Measurements from ENCODE around the gene ZNF283.

Gene ZNF283

GRCh38 chr19:43797556-43797955 lies 29.6 kb upstream of the ZNF283 start:
- no peak overlapping the region for H4K8ac ChIP-seq (ENCODE audit: low read depth, low read length)
- H2BK15ac ChIP-seq (ENCODE audit: low read length): no peak overlapping the region
- no peak overlapping the region for H2BK12ac ChIP-seq (ENCODE audit: low read length)
- H3K18ac ChIP-seq (ENCODE audit: low read length): peak overlapping the region; percentile 33
- no CpG with 5 or more reads among the region's 7 CpGs for WGBS, 2 donors (ENCODE audit: extremely low coverage in 2 of 2, insufficient read length in 2 of 2, insufficient replicate concordance in 1 of 2)
- H3K9ac ChIP-seq (ENCODE audit: low read depth, low read length, poor library complexity): no peak overlapping the region
- peaks cover 5% of the 10 kb centered on the region in 2 donors for H3K4me1 ChIP-seq (ENCODE audit: control insufficient read depth in 2 of 2, insufficient read depth in 1 of 2, low read depth in 1 of 2, low read length in 2 of 2)
- H2AK5ac ChIP-seq (ENCODE audit: low read depth, low read length): no peak overlapping the region
- no peak overlapping the region for H2BK120ac ChIP-seq (ENCODE audit: low read depth, low read length)
- peak overlapping the region; percentile 68 for H3K23ac ChIP-seq (ENCODE audit: low read depth, low read length, poor library complexity)
- H2AFZ ChIP-seq (ENCODE audit: low read length): no peak overlapping the region
- peaks cover 2 to 59% (median 36%) of the 10 kb centered on the region in 3 experiments for H3K27me3 ChIP-seq (ENCODE audit: control insufficient read depth in 3 of 3, insufficient read depth in 3 of 3, low read depth in 1 of 3, low read length in 3 of 3)
- H3K9me3 ChIP-seq (replicated peaks in 1 of 2; ENCODE audit: control insufficient read depth in 2 of 2, insufficient read depth in 1 of 2, low read depth in 1 of 2, low read length in 2 of 2): peaks cover 0 to 9% of the 10 kb centered on the region in 2 donors
- H3K4ac ChIP-seq (ENCODE audit: low read length): no peak overlapping the region
- H3K4me3 ChIP-seq (ENCODE audit: low read length in 2 of 2): no peak overlapping the region
- no peak overlapping the region for H2BK5ac ChIP-seq (ENCODE audit: low read length)
- no peak overlapping the region for H4K91ac ChIP-seq (ENCODE audit: low read depth, low read length, poor library complexity)
- no peak for DNase-seq (ENCODE audit: low spot score)
- no peak overlapping the region for H3K14ac ChIP-seq (ENCODE audit: low read length)
- no peak overlapping the region for H3K27ac ChIP-seq (replicated peaks; ENCODE audit: low read length)
- H3K79me1 ChIP-seq (ENCODE audit: low read depth, low read length): no peaks in the 10 kb centered on the region
- H3K36me3 ChIP-seq (replicated peaks in 1 of 2; ENCODE audit: control insufficient read depth in 2 of 2, insufficient read depth in 2 of 2, low read length in 2 of 2): no peaks in the 10 kb centered on the region
- H3K4me2 ChIP-seq (ENCODE audit: insufficient read depth, low read length, poor library complexity, severe bottlenecking): no peak overlapping the region

GRCh38 chr19:43798026-43798545 lies 29.0 kb upstream of the ZNF283 start:
- Histone ChIP-seq H3K14ac (ENCODE audit: low read length) (no peak overlapping the region), H2BK120ac (ENCODE audit: low read depth, low read length) (no peak overlapping the region), H2BK5ac (ENCODE audit: low read length) (no peak overlapping the region), H3K79me1 (ENCODE audit: low read depth, low read length) (no peaks in the 10 kb centered on the region), H4K91ac (ENCODE audit: low read depth, low read length, poor library complexity) (no peak overlapping the region), H2BK15ac (ENCODE audit: low read length) (peak overlapping the region; percentile 25), H3K18ac (ENCODE audit: low read length) (peak overlapping the region; percentile 15), H4K8ac (ENCODE audit: low read depth, low read length) (no peak overlapping the region), H3K36me3 (replicated peaks in 1 of 2; ENCODE audit: control insufficient read depth in 2 of 2, insufficient read depth in 2 of 2, low read length in 2 of 2) (no peaks in the 10 kb centered on the region), H3K4me1 (ENCODE audit: control insufficient read depth in 2 of 2, insufficient read depth in 1 of 2, low read depth in 1 of 2, low read length in 2 of 2) (peaks cover 5% of the 10 kb centered on the region in 2 donors), H2AK5ac (ENCODE audit: low read depth, low read length) (no peak overlapping the region), H3K27me3 (ENCODE audit: control insufficient read depth in 3 of 3, insufficient read depth in 3 of 3, low read depth in 1 of 3, low read length in 3 of 3) (peaks cover 2 to 59% (median 35%) of the 10 kb centered on the region in 3 experiments), H3K9ac (ENCODE audit: low read depth, low read length, poor library complexity) (no peak overlapping the region), H3K4ac (ENCODE audit: low read length) (no peak overlapping the region), H3K4me3 (ENCODE audit: low read length in 2 of 2) (peak overlapping the region; percentile 36 to 72), H2BK12ac (ENCODE audit: low read length) (no peak overlapping the region), H2AFZ (ENCODE audit: low read length) (peak overlapping the region; percentile 89), H3K9me3 (replicated peaks in 1 of 2; ENCODE audit: control insufficient read depth in 2 of 2, insufficient read depth in 1 of 2, low read depth in 1 of 2, low read length in 2 of 2) (peaks cover 0 to 9% of the 10 kb centered on the region in 2 donors), H3K27ac (replicated peaks; ENCODE audit: low read length) (no peak overlapping the region), H3K4me2 (ENCODE audit: insufficient read depth, low read length, poor library complexity, severe bottlenecking) (peak overlapping the region; percentile 66), H3K23ac (ENCODE audit: low read depth, low read length, poor library complexity) (peak overlapping the region; percentile 68)
- WGBS, 2 donors (ENCODE audit: extremely low coverage in 2 of 2, insufficient read length in 2 of 2, insufficient replicate concordance in 1 of 2): no CpG with 5 or more reads among the region's 5 CpGs
- no peak for DNase-seq (ENCODE audit: low spot score)

- no peak overlapping the region for H4K91ac ChIP-seq (ENCODE audit: low read depth, low read length, poor library complexity)
- peak overlapping the region; percentile 25 for H2BK15ac ChIP-seq (ENCODE audit: low read length)
- H3K36me3 ChIP-seq (replicated peaks in 1 of 2; ENCODE audit: control insufficient read depth in 2 of 2, insufficient read depth in 2 of 2, low read length in 2 of 2): no peaks in the 10 kb centered on the region
- DNase-seq (ENCODE audit: low spot score): no peak
- H3K18ac ChIP-seq (ENCODE audit: low read length): peak overlapping the region; percentile 15
- H3K23ac ChIP-seq (ENCODE audit: low read depth, low read length, poor library complexity): peak overlapping the region; percentile 68
- peak overlapping the region; percentile 60 for H3K9ac ChIP-seq (ENCODE audit: low read depth, low read length, poor library complexity)
- H3K4me3 ChIP-seq (ENCODE audit: low read length in 2 of 2): peak overlapping the region; percentile 36 to 72
- no CpG with 5 or more reads among the region's 70 CpGs for WGBS, 2 donors (ENCODE audit: extremely low coverage in 2 of 2, insufficient read length in 2 of 2, insufficient replicate concordance in 1 of 2)
- no peaks in the 10 kb centered on the region for H3K79me1 ChIP-seq (ENCODE audit: low read depth, low read length)
- H3K4me2 ChIP-seq (ENCODE audit: insufficient read depth, low read length, poor library complexity, severe bottlenecking): peak overlapping the region; percentile 66
- peak overlapping the region; percentile 89 for H2AFZ ChIP-seq (ENCODE audit: low read length)
- no peak overlapping the region for H2BK120ac ChIP-seq (ENCODE audit: low read depth, low read length)
- H2BK5ac ChIP-seq (ENCODE audit: low read length): no peak overlapping the region
- H3K14ac ChIP-seq (ENCODE audit: low read length): peak overlapping the region; percentile 49
- no peak overlapping the region for H2AK5ac ChIP-seq (ENCODE audit: low read depth, low read length)
- peaks cover 2 to 58% (median 33%) of the 10 kb centered on the region in 3 experiments for H3K27me3 ChIP-seq (ENCODE audit: control insufficient read depth in 3 of 3, insufficient read depth in 3 of 3, low read depth in 1 of 3, low read length in 3 of 3)
- H3K4ac ChIP-seq (ENCODE audit: low read length): no peak overlapping the region
- H3K9me3 ChIP-seq (replicated peaks in 1 of 2; ENCODE audit: control insufficient read depth in 2 of 2, insufficient read depth in 1 of 2, low read depth in 1 of 2, low read length in 2 of 2): peaks cover 0 to 9% of the 10 kb centered on the region in 2 donors
- H3K4me1 ChIP-seq (ENCODE audit: control insufficient read depth in 2 of 2, insufficient read depth in 1 of 2, low read depth in 1 of 2, low read length in 2 of 2): peaks cover 5% of the 10 kb centered on the region in 2 donors
- no peak overlapping the region for H4K8ac ChIP-seq (ENCODE audit: low read depth, low read length)
- no peak overlapping the region for H2BK12ac ChIP-seq (ENCODE audit: low read length)
- no peak overlapping the region for H3K27ac ChIP-seq (replicated peaks; ENCODE audit: low read length)
These were observed 28.3 kb upstream of the ZNF283 start for GRCh38 chr19:43798546-43799409.

- Histone ChIP-seq H2AK5ac (ENCODE audit: low read depth, low read length) (no peak overlapping the region), H4K8ac (ENCODE audit: low read depth, low read length) (no peak overlapping the region), H3K9ac (ENCODE audit: low read depth, low read length, poor library complexity) (no peak overlapping the region), H2BK15ac (ENCODE audit: low read length) (no peak overlapping the region), H4K91ac (ENCODE audit: low read depth, low read length, poor library complexity) (no peak overlapping the region), H3K9me3 (replicated peaks in 1 of 2; ENCODE audit: control insufficient read depth in 2 of 2, insufficient read depth in 1 of 2, low read depth in 1 of 2, low read length in 2 of 2) (peaks cover 0 to 9% of the 10 kb centered on the region in 2 donors), H3K4me3 (ENCODE audit: low read length in 2 of 2) (no peak overlapping the region), H2BK5ac (ENCODE audit: low read length) (no peak overlapping the region), H3K23ac (ENCODE audit: low read depth, low read length, poor library complexity) (no peak overlapping the region), H2BK120ac (ENCODE audit: low read depth, low read length) (no peak overlapping the region), H3K27ac (replicated peaks; ENCODE audit: low read length) (no peak overlapping the region), H3K4ac (ENCODE audit: low read length) (no peak overlapping the region), H2BK12ac (ENCODE audit: low read length) (no peak overlapping the region), H3K36me3 (replicated peaks in 1 of 2; ENCODE audit: control insufficient read depth in 2 of 2, insufficient read depth in 2 of 2, low read length in 2 of 2) (no peaks in the 10 kb centered on the region), H3K27me3 (ENCODE audit: control insufficient read depth in 3 of 3, insufficient read depth in 3 of 3, low read depth in 1 of 3, low read length in 3 of 3) (peaks cover 2 to 56% (median 33%) of the 10 kb centered on the region in 3 experiments), H3K18ac (ENCODE audit: low read length) (no peak overlapping the region), H3K4me1 (ENCODE audit: control insufficient read depth in 2 of 2, insufficient read depth in 1 of 2, low read depth in 1 of 2, low read length in 2 of 2) (peaks cover 5% of the 10 kb centered on the region in 2 donors), H3K79me1 (ENCODE audit: low read depth, low read length) (no peaks in the 10 kb centered on the region), H3K14ac (ENCODE audit: low read length) (no peak overlapping the region), H3K4me2 (ENCODE audit: insufficient read depth, low read length, poor library complexity, severe bottlenecking) (no peak overlapping the region), H2AFZ (ENCODE audit: low read length) (no peak overlapping the region)
- no CpG with 5 or more reads among the region's 6 CpGs for WGBS, 2 donors (ENCODE audit: extremely low coverage in 2 of 2, insufficient read length in 2 of 2, insufficient replicate concordance in 1 of 2)
- DNase-seq (ENCODE audit: low spot score): no peak
These were observed 27.5 kb upstream of the ZNF283 start for GRCh38 chr19:43799502-43800142.
